Upper lobe of right lung (tissue), 1 donor: Measurements from ENCODE around the gene KCTD14. TPM values are rescaled to one million over a fixed set of nuclear protein-coding genes. Genes with fewer than 3 reads are reported as not detected.
"Not testable (repeated sequence)": the region's sequence is repeated elsewhere in the genome, so short reads cannot be mapped to it uniquely, and the experiment has no call there.

Experiments
- ATAC-seq: fragments of 200-7000 bp; cut with Tn5 transposase; one replicate; pipeline ENCODE4 v1.9.1; 2020; ENCODE audit warnings: mild to moderate bottlenecking, moderate library complexity
- DNase-seq: peaks from one replicate; pipeline ENCODE4 v3.0.0-alpha.2; 2020
- H3K27ac ChIP-seq: fragments of 200-600 bp; one replicate; pipeline ENCODE4 v1.8.0; 2022
- H3K27me3 ChIP-seq: fragments of 200-600 bp; one replicate; pipeline ENCODE4 v1.8.0; 2022; ENCODE audit warnings: mild to moderate bottlenecking
- H3K36me3 ChIP-seq: fragments of 200-600 bp; one replicate; pipeline ENCODE4 v1.8.0; 2022
- H3K4me1 ChIP-seq: fragments of 200-600 bp; one replicate; pipeline ENCODE4 v1.8.0; 2022
- H3K4me3 ChIP-seq: fragments of 200-600 bp; one replicate; pipeline ENCODE4 v1.8.0; 2022; ENCODE audit warnings: mild to moderate bottlenecking
- H3K9me3 ChIP-seq: fragments of 200-600 bp; one replicate; pipeline ENCODE4 v1.8.0; 2022
- intact Hi-C: fragments of 100-400 bp; cut with DNase I; formaldehyde crosslinking; loops from one replicate; pipeline ENCODE4 v1.11.0; 2022
- total RNA-seq: library from RNA; stranded (reverse); fragmentation: NEBNext Ultra II Directional; extraction: Animal tissue kit (Norgen Biotek cat#: 25700); gene quantifications from one replicate; pipeline ENCODE4 v1.2.1, GENCODE V29; 2021
- TF ChIP-seq, protein P1 (sequence below): fragments of 200-600 bp; IDR thresholded peaks from one replicate; pipeline ENCODE4 v1.8.0; 2022; ENCODE audit warnings: antibody characterized with exemption
- donor health status: DM: no; HTN: yes; CAD: no; lungs with severe emphysema.

KCTD14 gene
- total RNA-seq, 1 donor from 2014 or later = 13.6 TPM

DNA sequence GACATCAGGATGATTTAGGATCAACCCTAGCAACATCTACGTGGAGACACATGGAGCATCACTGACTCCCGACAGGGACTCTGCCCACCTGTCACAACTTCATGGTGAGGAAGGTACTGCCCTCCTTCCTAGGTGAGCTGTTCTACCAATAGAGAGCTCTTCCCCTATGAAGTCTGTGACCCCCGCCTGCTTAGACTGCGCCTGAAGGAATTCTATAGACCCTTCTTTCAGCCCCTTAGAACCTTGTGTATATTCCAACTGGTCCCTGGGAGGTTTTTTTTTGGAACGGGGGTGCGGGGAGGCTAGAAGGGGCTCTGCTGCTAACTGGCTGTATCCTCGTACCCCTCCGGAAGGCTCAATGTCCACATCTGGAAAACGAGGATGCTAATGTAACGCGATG is 29.2 kb downstream of the KCTD14 start:
- peaks cover 16% of the 10 kb centered on the region for H3K36me3 ChIP-seq
- DNase-seq (no peak), ATAC-seq (no peak)
- no peaks in the 10 kb centered on the region for H3K27me3 ChIP-seq
- TF ChIP-seq, protein P1, sequence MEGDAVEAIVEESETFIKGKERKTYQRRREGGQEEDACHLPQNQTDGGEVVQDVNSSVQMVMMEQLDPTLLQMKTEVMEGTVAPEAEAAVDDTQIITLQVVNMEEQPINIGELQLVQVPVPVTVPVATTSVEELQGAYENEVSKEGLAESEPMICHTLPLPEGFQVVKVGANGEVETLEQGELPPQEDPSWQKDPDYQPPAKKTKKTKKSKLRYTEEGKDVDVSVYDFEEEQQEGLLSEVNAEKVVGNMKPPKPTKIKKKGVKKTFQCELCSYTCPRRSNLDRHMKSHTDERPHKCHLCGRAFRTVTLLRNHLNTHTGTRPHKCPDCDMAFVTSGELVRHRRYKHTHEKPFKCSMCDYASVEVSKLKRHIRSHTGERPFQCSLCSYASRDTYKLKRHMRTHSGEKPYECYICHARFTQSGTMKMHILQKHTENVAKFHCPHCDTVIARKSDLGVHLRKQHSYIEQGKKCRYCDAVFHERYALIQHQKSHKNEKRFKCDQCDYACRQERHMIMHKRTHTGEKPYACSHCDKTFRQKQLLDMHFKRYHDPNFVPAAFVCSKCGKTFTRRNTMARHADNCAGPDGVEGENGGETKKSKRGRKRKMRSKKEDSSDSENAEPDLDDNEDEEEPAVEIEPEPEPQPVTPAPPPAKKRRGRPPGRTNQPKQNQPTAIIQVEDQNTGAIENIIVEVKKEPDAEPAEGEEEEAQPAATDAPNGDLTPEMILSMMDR = no peak
- H3K27ac ChIP-seq = peak overlapping the region; percentile 72
- peak overlapping the region; percentile 84 for H3K4me3 ChIP-seq
- H3K9me3 ChIP-seq = no peaks in the 10 kb centered on the region
- intact Hi-C loops = no loop called here
- H3K4me1 ChIP-seq = peaks cover 14% of the 10 kb centered on the region

DNA sequence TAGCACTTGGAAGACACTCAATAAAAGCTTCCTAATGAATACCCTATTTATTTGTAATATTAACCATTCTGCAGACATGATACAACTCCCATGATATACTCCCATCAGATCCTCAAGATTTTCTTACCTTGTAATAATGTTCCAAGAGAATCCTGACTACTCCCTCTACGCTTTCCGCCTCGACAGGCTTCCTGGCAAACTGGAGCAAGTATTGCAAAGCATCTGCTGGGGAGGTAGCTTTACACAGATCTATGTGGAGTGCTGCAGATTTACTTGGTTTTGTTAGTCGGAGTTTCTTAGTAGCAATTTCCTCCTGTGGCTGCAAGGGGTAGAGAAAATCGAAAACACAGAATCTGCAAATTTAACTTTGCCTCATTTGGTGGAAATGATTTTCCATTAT is 32.1 kb downstream of the KCTD14 start:
- intact Hi-C loops = no loop called here
- H3K4me1 ChIP-seq = peaks cover 14% of the 10 kb centered on the region
- no peaks in the 10 kb centered on the region for H3K27me3 ChIP-seq
- H3K4me3 ChIP-seq = no peak overlapping the region
- DNase-seq (no peak), ATAC-seq (no peak)
- peaks cover 42% of the 10 kb centered on the region for H3K36me3 ChIP-seq
- H3K9me3 ChIP-seq = no peaks in the 10 kb centered on the region
- no peak overlapping the region for H3K27ac ChIP-seq
- TF ChIP-seq, protein P1 = no peak

DNA sequence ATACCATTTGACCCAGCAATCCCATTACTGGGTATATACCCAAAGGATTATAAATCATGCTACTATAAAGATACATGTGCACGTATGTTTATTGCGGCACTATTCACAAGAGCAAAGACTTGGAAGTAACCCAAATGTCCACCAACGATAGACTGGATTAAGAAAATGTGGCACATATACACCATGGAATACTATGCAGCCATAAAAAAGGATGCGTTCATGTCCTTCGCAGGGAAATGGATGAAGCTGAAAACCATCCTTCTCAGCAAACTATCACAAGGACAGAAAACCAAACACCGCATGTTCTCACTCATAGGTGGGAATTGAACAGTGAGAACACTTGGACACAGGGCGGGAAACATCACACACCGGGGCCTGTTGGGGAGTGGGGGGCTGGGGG is 36.6 kb downstream of the KCTD14 start:
- H3K4me3 ChIP-seq, H3K4me1 ChIP-seq, H3K27ac ChIP-seq, intact Hi-C loops, H3K9me3 ChIP-seq, DNase-seq, ATAC-seq, H3K27me3 ChIP-seq: not testable (repeated sequence)
- H3K36me3 ChIP-seq = peaks cover 53% of the 10 kb centered on the region

DNA sequence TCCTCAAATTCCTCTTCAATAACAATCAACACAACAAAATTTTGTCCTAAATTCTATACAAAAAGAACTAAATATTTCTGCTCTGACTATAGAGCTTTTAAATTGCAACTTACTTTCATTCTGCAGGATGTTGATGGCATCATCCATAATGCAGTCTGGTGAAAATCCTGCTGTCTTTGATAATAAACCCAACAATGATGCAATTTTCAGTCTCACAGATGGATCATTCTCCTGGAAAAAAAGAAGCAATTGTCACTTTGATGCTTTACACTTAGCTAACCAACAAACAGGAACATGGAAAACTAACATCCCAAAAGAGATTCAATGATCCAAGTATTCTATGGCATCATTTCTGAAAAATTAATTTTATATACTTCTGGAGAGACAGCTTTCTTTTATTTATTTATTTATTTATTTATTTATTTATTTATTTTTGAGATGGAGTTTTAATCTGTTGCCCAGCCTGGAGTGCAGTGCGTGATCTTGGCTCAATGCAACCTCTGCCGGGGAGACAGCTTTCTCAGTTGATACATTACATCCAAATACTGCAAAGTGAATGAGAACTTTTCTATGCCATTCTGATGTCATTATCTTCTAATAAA is 41.6 kb downstream of the KCTD14 start:
- no peaks in the 10 kb centered on the region for H3K4me1 ChIP-seq
- DNase-seq (no peak), ATAC-seq (no peak)
- H3K27ac ChIP-seq = no peak overlapping the region
- H3K9me3 ChIP-seq = no peaks in the 10 kb centered on the region
- intact Hi-C loops = no loop called here
- TF ChIP-seq, protein P1 = no peak
- H3K27me3 ChIP-seq = no peaks in the 10 kb centered on the region
- peaks cover 49% of the 10 kb centered on the region for H3K36me3 ChIP-seq
- H3K4me3 ChIP-seq = no peak overlapping the region

DNA sequence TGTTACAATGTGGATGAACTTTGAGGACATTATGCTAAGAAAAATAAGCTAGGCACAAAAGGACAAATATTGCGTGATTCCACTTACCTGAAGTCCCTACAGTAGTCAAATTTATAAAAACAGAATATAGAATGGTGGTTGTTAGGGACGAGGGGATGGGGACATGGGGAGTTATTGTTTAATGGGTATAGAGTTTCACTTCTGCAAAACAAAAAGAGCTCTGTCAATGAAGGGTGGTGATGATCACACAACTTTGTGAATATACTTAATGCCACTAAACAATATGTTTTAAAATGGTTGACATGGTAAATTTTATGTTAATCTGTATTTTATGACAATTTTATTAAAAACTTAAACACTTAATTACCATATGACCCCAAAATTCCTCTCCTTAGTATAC is 54.7 kb downstream of the KCTD14 start:
- TF ChIP-seq, protein P1 = no peak
- no peaks in the 10 kb centered on the region for H3K27me3 ChIP-seq
- no peak for DNase-seq
- no peak overlapping the region for H3K4me3 ChIP-seq
- no peaks in the 10 kb centered on the region for H3K4me1 ChIP-seq
- no peaks in the 10 kb centered on the region for H3K9me3 ChIP-seq
- intact Hi-C loops = no loop called here
- H3K27ac ChIP-seq = no peak overlapping the region
- no peak for ATAC-seq
- H3K36me3 ChIP-seq = peaks cover 15% of the 10 kb centered on the region

DNA sequence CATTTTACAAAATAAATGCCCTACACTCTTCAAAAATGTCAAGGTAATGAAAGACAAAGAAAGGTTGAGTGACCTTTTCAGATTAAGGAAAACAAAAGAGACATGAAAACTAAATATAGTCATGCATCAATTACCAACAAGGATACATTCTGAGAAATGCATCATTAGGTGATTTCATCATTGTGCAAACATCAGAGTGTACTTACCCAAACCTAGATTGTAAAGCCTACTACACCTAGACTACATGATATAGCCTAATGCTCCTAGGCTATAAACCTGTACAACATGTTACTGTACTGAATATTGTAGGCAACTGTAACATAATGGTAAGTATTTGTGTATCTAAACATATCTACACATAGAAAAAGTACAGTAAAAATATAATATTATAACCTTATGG is 55.3 kb downstream of the KCTD14 start:
- TF ChIP-seq, protein P1 = no peak
- intact Hi-C loops = no loop called here
- no peak for ATAC-seq
- Histone ChIP-seq H3K9me3 (no peaks in the 10 kb centered on the region), H3K4me3 (no peak overlapping the region), H3K4me1 (no peaks in the 10 kb centered on the region), H3K27me3 (no peaks in the 10 kb centered on the region), H3K36me3 (peaks cover 15% of the 10 kb centered on the region), H3K27ac (no peak overlapping the region)
- no peak for DNase-seq
